Naive thymus-derived CD4-positive, alpha-beta T cell (primary cell): ENCODE measurements around the gene THSD4. TPM values are rescaled to one million over a fixed set of nuclear protein-coding genes. Genes with fewer than 3 reads are reported as not detected.
A peak's percentile ranks its signal among the peaks of the same experiment; 100 is the strongest.

Experiments
- ATAC-seq: fragments of 150-1000 bp; cut with Tn5 transposase; 2 replicates; pipeline ENCODE4 v1.10.0; 2021; ENCODE audit warnings: mild to moderate bottlenecking, moderate library complexity
- CTCF ChIA-PET: fragments of 350-600 bp; sonication (Branson Sonifier 250); formaldehyde crosslinking; loops from one replicate; lab custom pipeline; 2021; ENCODE audit warnings: antibody characterized with exemption; lab: Charles Lee
- POLR2A ChIA-PET: fragments of 350-600 bp; sonication (Branson Sonifier 250); formaldehyde crosslinking; loops from one replicate; lab custom pipeline; 2021; ENCODE audit warnings: antibody characterized with exemption, inconsistent platforms; lab: Charles Lee
- DNase-seq, 9 donors: peaks; one replicate each; pipeline versions ENCODE4 v3.0.0 to v3.0.0-alpha.2; 2020 to 2022; ENCODE audit warnings: mixed read lengths in 1 of 9
- H3K27ac ChIP-seq: one replicate; pipeline ENCODE4 v1.7.0; 2013; ENCODE audit warnings: mild to moderate bottlenecking, low read depth, low read length, moderate library complexity
- H3K27me3 ChIP-seq, 2 donors: one replicate each; pipeline ENCODE4 v1.7.0; 2013; ENCODE audit warnings: low read length in 2 of 2, mild to moderate bottlenecking in 2 of 2, moderate library complexity in 2 of 2; ENCODE audit not compliant: control insufficient read depth in 2 of 2, insufficient read depth in 2 of 2
- H3K36me3 ChIP-seq, 3 experiments: 1 replicate in 2 of 3; 2 replicates in 1 of 3; pipeline ENCODE4 v1.7.0; 2013; ENCODE audit warnings: low read length in 3 of 3, mild to moderate bottlenecking in 3 of 3, moderate library complexity in 1 of 3; ENCODE audit not compliant: insufficient read depth in 3 of 3, control insufficient read depth in 2 of 3
- H3K4me1 ChIP-seq, 2 donors: one replicate each; pipeline ENCODE4 v1.7.0; 2013; ENCODE audit warnings: low read length in 2 of 2, mild to moderate bottlenecking in 2 of 2, moderate library complexity in 1 of 2; ENCODE audit not compliant: control insufficient read depth in 2 of 2, insufficient read depth in 2 of 2
- H3K4me3 ChIP-seq: 2 replicates; pipeline ENCODE4 v1.7.0; 2013; ENCODE audit warnings: mild to moderate bottlenecking, low read length
- H3K9me3 ChIP-seq, 3 experiments: 1 replicate in 2 of 3; 2 replicates in 1 of 3; pipeline ENCODE4 v1.7.0; 2013; ENCODE audit warnings: low read length in 3 of 3; ENCODE audit not compliant: control insufficient read depth in 2 of 3
- H3K27ac Mint-ChIP-seq, 9 donors: one replicate each; pipeline ENCODE4 v1.8.0; 2020 to 2022; ENCODE audit warnings: mixed read lengths in 9 of 9, mild to moderate bottlenecking in 8 of 9, moderate library complexity in 5 of 9, inconsistent platforms in 2 of 9
- H3K27me3 Mint-ChIP-seq, 5 donors: one replicate each; pipeline ENCODE4 v1.8.0; 2021 to 2022; ENCODE audit warnings: mixed read lengths in 5 of 5, mild to moderate bottlenecking in 1 of 5
- H3K36me3 Mint-ChIP-seq, 5 donors: one replicate each; pipeline ENCODE4 v1.8.0; 2020 to 2022; ENCODE audit warnings: mixed read lengths in 5 of 5, mild to moderate bottlenecking in 3 of 5, inconsistent platforms in 1 of 5
- H3K4me1 Mint-ChIP-seq, 7 donors: one replicate each; pipeline ENCODE4 v1.8.0; 2020 to 2022; ENCODE audit warnings: mixed read lengths in 7 of 7, mild to moderate bottlenecking in 3 of 7, inconsistent platforms in 1 of 7
- H3K4me3 Mint-ChIP-seq, 10 donors: one replicate each; pipeline ENCODE4 v1.8.0; 2020 to 2022; ENCODE audit warnings: mild to moderate bottlenecking in 10 of 10, mixed read lengths in 10 of 10, moderate library complexity in 6 of 10, inconsistent platforms in 2 of 10
- H3K9me3 Mint-ChIP-seq, 11 donors: one replicate each; pipeline ENCODE4 v1.8.0; 2020 to 2022; ENCODE audit warnings: mixed read lengths in 11 of 11, mild to moderate bottlenecking in 4 of 11, inconsistent platforms in 1 of 11, moderate library complexity in 1 of 11
- intact Hi-C, 2 donors: fragments of 100-400 bp; cut with micrococcal nuclease; formaldehyde crosslinking; loops; one replicate each; pipeline ENCODE4 v1.15.1; 2023
- polyA plus RNA-seq, 2 donors: library from polyadenylated mRNA; unstranded; fragments of 300-500 nt; fragmentation: Illumina TruSeq; gene quantifications; one replicate each; pipeline ENCODE4 v1.2.3, GENCODE V29; 2021
- total RNA-seq, 6 experiments: library from RNA in 5 of 6; stranded (reverse) in 5 of 6; gene quantifications; 1 replicate in 5 of 6; 2 replicates in 1 of 6; pipeline ENCODE4 v1.2.3 and lab custom pipeline; 2021 to 2026

THSD4 gene
- total and polyA plus RNA-seq, 7 experiments from 2014 or later: not detected

DNA sequence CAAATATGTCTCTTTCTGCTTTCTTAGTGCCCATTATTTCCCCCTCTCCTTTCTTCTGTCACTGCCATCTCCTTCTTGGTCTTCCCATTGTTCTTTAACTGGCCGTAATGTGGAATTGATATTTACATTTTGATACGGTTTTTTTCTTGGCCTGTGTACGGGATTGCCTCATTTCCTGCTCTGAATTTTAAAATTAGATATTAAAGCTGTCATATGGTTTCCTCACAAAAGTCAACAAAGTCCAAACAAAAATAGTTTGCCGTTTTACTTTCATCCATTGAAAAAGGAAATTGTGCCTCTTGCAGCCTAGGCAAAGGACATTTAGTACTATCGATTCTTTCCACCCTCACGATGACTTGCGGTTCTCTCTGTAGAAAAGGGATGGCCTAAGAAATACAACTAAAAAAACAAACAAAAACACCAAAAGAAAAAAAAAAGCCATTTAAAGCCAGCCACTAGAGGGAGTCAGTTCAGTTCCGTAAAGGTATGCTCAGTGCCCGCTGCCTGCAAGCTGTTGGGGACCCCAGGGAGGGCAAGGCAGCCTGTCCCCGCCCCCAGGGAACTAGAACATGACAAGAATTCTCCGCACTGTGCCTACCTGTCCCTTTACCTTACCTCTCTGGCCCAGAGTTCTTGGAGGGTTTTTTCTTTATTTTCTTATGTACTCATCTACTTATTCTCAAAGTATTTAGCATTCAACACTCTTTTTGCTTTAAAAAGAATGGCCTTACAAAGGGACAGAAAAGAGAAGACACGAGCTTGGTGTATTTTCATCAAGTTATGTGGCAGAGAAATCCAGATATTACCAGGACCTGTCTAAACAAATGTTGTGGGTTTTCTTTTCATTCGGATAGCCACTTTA is 665.1 kb downstream of the THSD4 start:
- CTCF ChIA-PET: interaction anchor here (0.6 to 2.9 kb wide), 4 partner anchors 373 to 1532 kb away, joined by 3 to 9 read pairs (median 4); no protein-coding TSS in a partner anchor
- no peaks in the 10 kb centered on the region for H3K36me3 ChIP-seq
- H3K9me3 ChIP-seq: no peaks in the 10 kb centered on the region
- H3K36me3 Mint-ChIP-seq: no peaks in the 10 kb centered on the region
- no peaks in the 10 kb centered on the region for H3K4me1 ChIP-seq
- POLR2A ChIA-PET: no interaction called here
- H3K9me3 Mint-ChIP-seq: no peaks in the 10 kb centered on the region
- ATAC-seq (peak; percentile 65), DNase-seq (peak in 6 of 9 donors; percentile 31 to 45 (median 34))
- H3K4me1 Mint-ChIP-seq: peaks cover 0 to 17% (median 0%) of the 10 kb centered on the region in 7 donors
- peak overlapping the region in 1 of 9 donors; percentile 43 for H3K27ac Mint-ChIP-seq
- peaks cover 4 to 22% (median 10%) of the 10 kb centered on the region in 5 donors for H3K27me3 Mint-ChIP-seq
- no peaks in the 10 kb centered on the region for H3K27me3 ChIP-seq
- H3K27ac ChIP-seq: no peak overlapping the region
- no peak overlapping the region for H3K4me3 ChIP-seq
- intact Hi-C loops: loop anchor here (1.0 to 2.0 kb wide), 3 partner anchors 338 to 376 kb away; partner anchors contain the start of genes MYO9A (in 1 of the 2) and SENP8 (in 1 of the 2)
- H3K4me3 Mint-ChIP-seq: peak overlapping the region in 1 of 10 donors; percentile 6

DNA sequence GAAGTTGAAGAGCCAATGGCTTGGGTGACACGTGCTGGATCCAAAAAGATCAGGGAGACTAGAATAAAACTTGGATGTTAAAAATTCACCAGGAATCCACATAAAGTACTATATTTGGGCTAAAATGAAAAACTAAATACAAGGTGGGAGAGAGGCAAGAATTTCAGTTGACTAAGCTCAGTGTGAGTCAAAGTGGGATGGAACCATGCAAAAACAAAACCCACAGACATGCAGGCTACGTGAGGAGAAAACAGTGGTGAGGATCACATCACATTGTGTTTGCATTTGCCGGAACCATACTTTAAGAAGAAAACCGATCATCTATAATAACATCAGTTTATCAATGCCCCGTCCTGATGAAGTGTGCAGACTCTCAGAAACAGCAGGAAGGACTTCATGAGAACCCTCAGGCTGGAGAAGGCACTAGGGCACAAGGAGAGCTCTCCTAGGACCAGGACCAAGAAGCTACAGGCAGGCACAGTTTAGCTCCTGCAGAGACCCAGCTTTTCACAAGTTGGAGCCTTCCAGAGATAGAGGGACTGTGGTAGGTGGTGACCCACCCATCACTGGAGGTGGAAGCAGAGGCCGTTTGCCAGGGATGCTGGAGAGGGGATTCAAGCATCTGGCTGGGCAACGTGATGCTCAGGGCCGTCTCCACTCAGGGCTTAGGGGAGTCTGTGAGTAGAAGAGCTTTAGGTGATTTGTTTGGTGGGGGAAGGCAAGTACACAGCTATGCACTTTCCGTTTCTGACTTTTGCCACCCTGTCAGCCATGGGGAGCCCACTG is 666.1 kb downstream of the THSD4 start:
- no peak for DNase-seq
- no peak for ATAC-seq
- Mint-ChIP-seq H3K4me1 (peaks cover 0 to 17% (median 0%) of the 10 kb centered on the region in 7 donors), H3K9me3 (no peaks in the 10 kb centered on the region), H3K27ac (no peak overlapping the region), H3K36me3 (no peaks in the 10 kb centered on the region), H3K27me3 (peaks cover 4 to 23% (median 15%) of the 10 kb centered on the region in 5 donors), H3K4me3 (peak overlapping the region in 1 of 10 donors; percentile 1)
- CTCF ChIA-PET: interaction anchor here (0.7 to 1.2 kb wide), 3 partner anchors 10 to 375 kb away, joined by 3 to 7 read pairs (median 4); no protein-coding TSS in a partner anchor
- POLR2A ChIA-PET: no interaction called here
- H3K4me3 ChIP-seq: no peak overlapping the region
- no peaks in the 10 kb centered on the region for H3K9me3 ChIP-seq
- no peaks in the 10 kb centered on the region for H3K4me1 ChIP-seq
- no peaks in the 10 kb centered on the region for H3K27me3 ChIP-seq
- intact Hi-C loops: loop anchor here in 1 of 2 donors (2.0 kb wide), 1 partner anchor 373 kb away; no protein-coding TSS in a partner anchor
- H3K27ac ChIP-seq: no peak overlapping the region
- no peaks in the 10 kb centered on the region for H3K36me3 ChIP-seq

DNA sequence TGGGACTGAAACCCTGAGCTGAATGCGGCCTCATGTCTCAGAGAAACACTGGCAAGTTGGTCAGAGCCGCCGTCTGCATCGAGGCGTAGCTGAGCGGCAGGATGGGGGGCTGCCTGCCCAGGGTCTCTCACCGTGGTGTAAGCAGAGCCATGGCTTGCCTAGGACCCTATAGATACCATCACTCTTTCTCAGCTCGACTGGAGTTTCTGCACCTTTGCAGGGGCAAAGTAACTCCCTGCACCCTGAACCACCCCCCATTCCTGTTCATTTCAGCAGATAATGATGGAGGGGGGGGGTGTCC is 666.6 kb downstream of the THSD4 start:
- H3K4me1 ChIP-seq: no peaks in the 10 kb centered on the region
- ATAC-seq (no peak), DNase-seq (no peak)
- H3K9me3 ChIP-seq: no peaks in the 10 kb centered on the region
- no peaks in the 10 kb centered on the region for H3K27me3 ChIP-seq
- peaks cover 4 to 28% (median 15%) of the 10 kb centered on the region in 5 donors for H3K27me3 Mint-ChIP-seq
- no peak overlapping the region for H3K27ac ChIP-seq
- no peak overlapping the region for H3K27ac Mint-ChIP-seq
- H3K4me3 ChIP-seq: no peak overlapping the region
- intact Hi-C loops: loop anchor here in 1 of 2 donors (2.0 kb wide), 1 partner anchor 373 kb away; no protein-coding TSS in a partner anchor
- H3K4me1 Mint-ChIP-seq: peaks cover 0 to 17% (median 0%) of the 10 kb centered on the region in 7 donors
- POLR2A ChIA-PET: no interaction called here
- H3K4me3 Mint-ChIP-seq: no peak overlapping the region
- H3K36me3 Mint-ChIP-seq: no peaks in the 10 kb centered on the region
- H3K36me3 ChIP-seq: no peaks in the 10 kb centered on the region
- CTCF ChIA-PET: interaction anchor here (0.7 to 1.2 kb wide), 2 partner anchors 11 to 374 kb away, joined by 3 to 7 read pairs; no protein-coding TSS in a partner anchor
- H3K9me3 Mint-ChIP-seq: no peaks in the 10 kb centered on the region

DNA sequence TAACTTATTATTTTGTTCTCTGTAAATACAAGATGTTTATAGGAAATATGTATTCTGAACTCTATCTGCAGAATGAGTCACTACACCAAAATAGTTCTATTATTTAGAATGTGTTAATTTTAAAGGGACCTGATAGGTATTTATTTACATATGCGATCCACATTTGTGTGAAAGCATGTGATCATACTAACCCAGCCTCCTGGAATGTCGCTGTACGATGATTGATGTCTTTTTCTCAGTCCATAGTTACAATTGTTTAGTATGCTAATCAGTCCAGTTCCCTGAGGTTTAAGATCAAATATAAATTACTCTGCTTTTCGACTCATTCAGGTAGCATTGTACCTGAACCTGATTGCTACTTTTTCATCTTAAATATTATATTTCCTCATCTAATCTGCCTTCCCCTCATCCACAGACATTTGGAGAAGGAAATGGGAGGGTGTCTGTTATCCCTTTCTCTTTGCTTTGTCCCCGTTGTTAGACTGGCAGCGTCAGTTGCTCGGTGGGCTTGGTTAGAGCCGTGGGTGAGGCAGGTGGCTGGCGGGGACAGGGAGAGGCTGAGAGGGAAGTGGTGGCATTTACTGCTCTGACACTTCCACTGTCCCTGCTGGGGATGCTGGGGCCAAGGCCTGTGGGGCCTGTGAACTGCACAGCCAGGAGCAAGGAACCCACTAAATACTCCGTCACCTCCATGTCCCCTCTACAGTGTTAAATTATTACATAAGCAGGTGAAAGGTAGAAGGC is 667.3 kb downstream of the THSD4 start:
- Histone ChIP-seq H3K4me3 (no peak overlapping the region), H3K36me3 (no peaks in the 10 kb centered on the region), H3K9me3 (no peaks in the 10 kb centered on the region), H3K27ac (no peak overlapping the region), H3K27me3 (no peaks in the 10 kb centered on the region), H3K4me1 (no peaks in the 10 kb centered on the region)
- peaks cover 0 to 17% (median 0%) of the 10 kb centered on the region in 7 donors for H3K4me1 Mint-ChIP-seq
- no peak overlapping the region for H3K4me3 Mint-ChIP-seq
- peaks cover 4 to 28% (median 15%) of the 10 kb centered on the region in 5 donors for H3K27me3 Mint-ChIP-seq
- H3K9me3 Mint-ChIP-seq: no peaks in the 10 kb centered on the region
- no peaks in the 10 kb centered on the region for H3K36me3 Mint-ChIP-seq
- H3K27ac Mint-ChIP-seq: no peak overlapping the region
- ATAC-seq: no peak
- intact Hi-C loops: no loop called here
- no peak for DNase-seq
- ChIA-PET CTCF (no interaction called here), POLR2A (no interaction called here)

DNA sequence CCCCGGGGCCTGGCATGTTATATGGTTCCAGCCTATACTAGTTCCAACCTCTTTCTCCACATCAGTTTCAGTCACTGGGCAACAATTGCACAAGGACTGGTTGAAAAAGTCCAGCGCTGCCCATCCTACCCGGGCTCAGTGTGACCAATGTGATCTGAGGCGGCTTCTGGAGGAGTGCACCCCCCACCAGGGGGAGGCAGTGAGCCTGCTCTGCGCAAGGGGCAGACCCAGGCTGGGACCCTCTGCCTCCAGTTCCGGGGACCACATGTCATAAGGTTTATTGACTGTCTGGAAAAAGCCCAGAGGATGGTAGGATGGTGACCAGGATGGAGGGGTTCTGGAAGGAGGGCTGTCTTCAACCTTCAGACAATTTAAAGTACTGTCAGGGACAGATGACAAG is 669.4 kb downstream of the THSD4 start:
- Mint-ChIP-seq H3K4me3 (no peak overlapping the region), H3K27me3 (peaks cover 4 to 28% (median 16%) of the 10 kb centered on the region in 5 donors), H3K4me1 (peaks cover 0 to 17% (median 0%) of the 10 kb centered on the region in 7 donors), H3K27ac (no peak overlapping the region), H3K36me3 (no peaks in the 10 kb centered on the region), H3K9me3 (no peaks in the 10 kb centered on the region)
- no peak for ATAC-seq
- intact Hi-C loops: loop anchor here in 1 of 2 donors (1.0 kb wide), 1 partner anchor 372 kb away; no protein-coding TSS in a partner anchor
- ChIA-PET CTCF (interaction anchor here (1.3 to 1.4 kb wide), 2 partner anchors 41 to 372 kb away, joined by 3 to 5 read pairs; no protein-coding TSS in a partner anchor), POLR2A (no interaction called here)
- Histone ChIP-seq H3K4me1 (no peaks in the 10 kb centered on the region), H3K36me3 (no peaks in the 10 kb centered on the region), H3K27me3 (no peaks in the 10 kb centered on the region), H3K9me3 (no peaks in the 10 kb centered on the region), H3K27ac (no peak overlapping the region), H3K4me3 (no peak overlapping the region)
- no peak for DNase-seq

DNA sequence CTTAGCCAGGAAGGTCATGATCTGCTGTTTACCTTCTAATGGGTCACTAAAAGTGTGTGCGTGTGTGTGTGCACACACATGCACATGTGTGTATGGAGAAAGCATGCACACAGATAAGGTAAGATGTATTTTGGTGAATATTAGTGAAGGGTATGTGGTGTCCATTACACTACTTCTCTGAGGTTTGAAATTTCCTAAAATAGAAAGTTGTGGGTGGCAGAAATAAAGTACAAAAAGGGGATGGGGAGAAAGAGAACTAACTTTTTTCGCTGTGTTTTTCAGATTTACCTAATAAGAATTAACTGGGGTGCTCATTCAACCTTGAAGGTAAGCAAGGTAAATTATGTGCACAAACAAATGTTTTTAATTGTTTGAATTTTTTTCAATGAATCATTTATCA is 670.7 kb downstream of the THSD4 start:
- CTCF ChIA-PET: no interaction called here

More for the DNA sequence above, 670.7 kb downstream of the THSD4 start:
- POLR2A ChIA-PET: no interaction called here
- Histone ChIP-seq H3K36me3 (no peaks in the 10 kb centered on the region), H3K9me3 (no peaks in the 10 kb centered on the region), H3K4me1 (no peaks in the 10 kb centered on the region), H3K27me3 (no peaks in the 10 kb centered on the region), H3K4me3 (no peak overlapping the region), H3K27ac (no peak overlapping the region)
- ATAC-seq (no peak), DNase-seq (no peak)
- Mint-ChIP-seq H3K9me3 (no peaks in the 10 kb centered on the region), H3K4me1 (peaks cover 0 to 5% (median 0%) of the 10 kb centered on the region in 7 donors), H3K27ac (no peak overlapping the region), H3K36me3 (no peaks in the 10 kb centered on the region), H3K4me3 (no peak overlapping the region), H3K27me3 (peaks cover 4 to 29% (median 11%) of the 10 kb centered on the region in 5 donors)
- intact Hi-C loops: no loop called here
